Islet of Langerhans (tissue), 1 donor: Measurements from ENCODE around the gene MRPL17.

Source experiments
- FAIRE-seq: peaks from one replicate; lab custom pipeline; 2011; peaks lifted over from hg19 to GRCh38; lab: Jason Lieb, UNC

The MRPL17 gene

DNA sequence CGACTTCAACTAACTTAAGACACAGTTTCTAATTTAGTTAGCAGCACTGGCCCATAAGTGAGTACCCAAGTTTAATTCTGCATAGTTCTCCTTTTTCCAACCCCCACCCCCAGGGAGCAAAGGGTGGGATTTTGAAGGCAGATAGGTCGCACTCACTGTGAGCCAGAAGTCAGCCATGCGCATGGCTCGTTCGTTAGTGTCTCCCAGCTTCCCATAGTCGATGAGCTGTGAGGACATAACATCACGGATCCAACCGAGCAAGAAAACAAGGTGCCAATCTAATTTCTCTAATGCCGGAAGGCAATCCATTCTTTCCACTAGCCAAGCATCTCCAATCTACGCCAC is 577 bp downstream of the MRPL17 start:
- FAIRE-seq, result no peak

- no peak for FAIRE-seq
These were observed 1.2 kb downstream of the MRPL17 start for GRCh38 chr11:6681949-6682348.

GRCh38 chr11:6681505-6681904 is 1.6 kb downstream of the MRPL17 start:
- FAIRE-seq, result no peak

DNA sequence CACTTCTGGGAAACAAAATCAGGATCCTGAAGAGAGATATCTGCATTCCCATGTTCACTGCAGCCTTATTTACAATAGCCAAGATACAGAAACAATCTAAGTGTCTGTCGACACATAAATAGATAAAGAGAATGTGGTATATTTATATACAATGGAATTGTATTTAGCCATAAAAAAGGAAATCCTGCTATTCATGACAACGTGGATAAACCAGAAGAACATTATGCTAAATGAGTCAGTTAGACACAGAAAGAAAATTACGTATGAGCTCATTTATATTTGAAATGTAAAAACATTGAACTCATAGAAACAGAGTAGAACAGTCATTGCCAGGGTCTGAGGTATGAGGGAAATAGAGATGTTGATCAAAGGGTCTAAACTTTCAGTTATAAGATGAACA is 6.1 kb downstream of the MRPL17 start:
- no peak for FAIRE-seq

DNA sequence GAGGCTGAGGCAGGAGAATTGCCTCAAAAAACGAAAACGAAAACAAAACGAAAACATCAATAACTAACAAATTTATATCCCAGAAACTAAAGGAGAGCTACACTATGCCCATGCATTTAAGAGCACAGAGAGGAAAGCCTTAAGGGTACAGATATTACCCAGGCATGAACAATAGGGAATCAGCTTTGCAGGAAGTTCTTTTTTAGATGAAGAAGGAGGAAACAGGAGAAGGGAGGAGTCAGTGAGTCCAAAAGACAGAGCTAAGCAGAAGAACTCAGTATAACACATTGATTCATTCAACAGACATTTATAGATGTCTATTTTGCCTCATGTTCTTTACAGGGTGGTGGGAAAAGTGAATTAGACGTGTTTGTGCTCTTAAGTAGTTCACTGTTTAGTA is 8.3 kb downstream of the MRPL17 start:
- FAIRE-seq, result no peak

DNA sequence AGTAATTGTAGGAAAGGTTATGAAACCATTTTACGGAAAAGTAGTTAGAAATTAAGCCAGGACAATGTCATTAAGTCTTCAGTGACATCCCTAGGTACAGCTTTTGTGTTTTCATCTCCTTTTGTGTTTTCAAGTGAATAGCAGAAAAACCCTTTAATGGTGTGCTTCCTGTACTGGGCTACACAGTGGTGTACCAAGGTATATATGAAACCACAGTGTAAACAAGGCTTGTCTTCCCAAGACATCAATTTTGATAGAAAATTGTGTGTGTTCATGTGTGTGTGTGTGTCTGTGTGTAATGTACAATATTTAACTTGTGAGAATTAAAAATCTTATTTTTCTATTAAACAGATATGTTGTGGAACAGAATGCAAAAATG is 8.9 kb downstream of the MRPL17 start:
- FAIRE-seq, result no peak

- no peak for FAIRE-seq
These were observed 9.5 kb downstream of the MRPL17 start for GRCh38 chr11:6673523-6674218.

DNA sequence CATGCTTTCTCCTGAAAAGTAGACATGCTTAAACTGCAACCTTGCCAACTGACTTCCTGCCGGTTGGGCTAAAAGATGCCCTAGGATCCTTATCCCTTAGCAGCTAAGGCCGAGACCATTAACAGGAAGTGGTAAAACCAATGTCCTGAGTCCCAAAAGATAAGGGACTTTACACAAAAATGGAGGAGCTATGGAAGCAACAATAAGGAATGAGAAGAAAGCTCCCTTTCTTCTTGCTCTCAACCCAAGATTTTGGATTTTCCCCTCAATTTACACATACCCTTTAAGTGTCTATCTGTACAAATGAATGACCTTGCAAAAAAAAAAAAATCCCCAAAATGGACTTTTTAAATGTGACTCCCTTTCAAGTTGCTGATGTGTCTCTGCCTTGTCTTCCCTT is 11.1 kb downstream of the MRPL17 start:
- FAIRE-seq, result no peak

DNA sequence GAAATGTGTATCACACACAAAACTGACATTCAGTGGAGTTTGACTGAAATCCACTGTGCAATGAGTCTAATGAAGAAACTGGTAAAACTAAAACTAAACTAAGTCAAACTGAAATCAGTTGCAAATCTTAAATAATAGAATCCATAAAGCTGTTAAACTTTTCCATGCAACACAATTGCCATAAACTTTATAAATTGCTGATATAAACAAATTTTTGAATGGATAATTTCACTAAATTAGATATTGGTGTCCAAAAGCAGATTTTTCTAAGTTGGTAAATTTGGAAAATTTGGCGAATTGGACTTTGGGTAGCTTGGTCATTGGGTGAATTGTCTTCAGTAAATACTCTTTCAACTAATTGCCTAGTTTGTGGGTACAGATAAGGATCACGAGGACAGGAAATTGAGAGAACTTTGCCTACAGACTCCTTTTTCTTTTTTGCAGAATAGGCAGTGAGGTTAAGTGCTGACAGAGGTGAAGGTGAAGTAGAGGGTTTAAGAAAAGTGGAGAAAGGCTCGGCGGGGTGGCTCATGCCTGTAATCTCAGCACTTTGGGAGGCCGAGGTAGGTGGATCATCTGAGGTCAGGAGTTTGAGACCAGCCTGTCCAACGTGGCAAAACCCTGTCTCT is 12.8 kb downstream of the MRPL17 start:
- no peak for FAIRE-seq

DNA sequence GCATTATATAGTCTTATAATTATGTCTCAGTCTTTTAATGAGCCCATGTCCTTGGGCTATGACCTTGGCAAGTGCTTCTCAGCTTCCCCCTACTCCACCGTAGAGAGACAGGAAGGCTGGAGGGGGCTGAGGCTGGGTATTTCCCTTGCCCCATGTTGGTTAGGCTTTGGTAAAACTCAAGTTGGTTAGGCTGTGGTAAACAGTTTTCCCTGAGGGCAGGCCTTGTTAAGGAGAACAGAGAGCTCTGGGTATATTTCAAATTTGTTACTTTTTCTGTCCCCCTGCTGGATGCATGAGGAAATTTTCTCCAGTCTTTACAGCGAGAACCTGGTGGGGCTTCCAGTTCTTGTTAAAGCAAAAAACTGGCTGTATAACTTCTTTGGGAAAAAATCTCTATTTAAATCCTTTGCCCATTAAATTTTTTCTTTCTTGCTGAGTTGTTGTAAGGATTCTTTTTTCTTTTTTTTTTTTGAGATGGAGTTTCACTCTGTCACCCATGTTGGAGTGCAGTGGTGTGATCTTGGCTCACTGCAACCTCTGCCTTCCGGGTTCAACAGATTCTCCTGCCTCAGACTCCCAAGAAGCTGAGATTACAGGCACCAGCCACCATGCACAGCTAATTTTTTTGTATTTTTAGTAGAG is 15.3 kb downstream of the MRPL17 start:
- FAIRE-seq, result no peak

DNA sequence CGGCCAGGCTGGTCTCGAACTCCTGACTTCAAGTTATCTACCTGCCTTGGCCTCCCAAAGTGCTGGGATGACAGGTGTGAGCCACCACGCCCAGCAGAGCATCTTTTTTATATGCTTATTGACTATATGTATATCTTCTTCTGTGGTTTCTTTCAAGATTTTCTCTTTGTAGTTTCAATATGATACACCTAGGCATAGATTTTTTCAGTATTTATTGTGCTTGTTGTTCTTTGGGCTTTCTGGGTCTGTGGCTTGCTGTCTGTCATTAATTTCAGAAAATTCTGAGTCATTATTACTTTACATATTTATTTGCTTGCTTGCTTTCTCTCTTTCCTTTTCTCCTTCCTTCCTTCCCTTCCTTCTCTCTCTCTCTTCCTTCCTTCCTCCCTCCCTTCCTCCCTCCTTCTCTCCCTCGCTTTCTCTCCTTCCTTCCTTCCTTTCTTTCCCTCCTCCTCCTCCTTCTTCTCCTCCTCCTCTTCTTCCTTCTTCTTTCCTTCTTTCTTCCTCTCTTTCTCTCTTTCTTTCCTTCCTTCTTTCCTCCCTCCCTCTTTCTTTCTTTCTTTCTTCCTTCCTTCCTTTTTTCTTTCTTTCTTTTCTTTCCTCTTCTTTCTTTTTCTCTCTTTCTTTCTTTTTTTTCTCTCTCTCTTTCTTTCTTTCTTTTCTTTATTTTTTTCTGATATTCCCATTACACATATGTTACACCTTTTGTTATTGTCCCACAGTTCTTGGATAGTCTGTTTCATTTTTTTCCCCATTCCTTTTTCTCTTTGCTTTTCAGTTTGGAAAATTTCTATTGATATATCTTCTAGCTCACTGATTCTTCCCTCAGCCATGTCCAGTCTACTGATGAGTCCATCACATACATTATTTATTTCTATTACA is 16.6 kb downstream of the MRPL17 start:
- no peak for FAIRE-seq

GRCh38 chr11:6664551-6664950 is 18.6 kb downstream of the MRPL17 start:
- no peak for FAIRE-seq

DNA sequence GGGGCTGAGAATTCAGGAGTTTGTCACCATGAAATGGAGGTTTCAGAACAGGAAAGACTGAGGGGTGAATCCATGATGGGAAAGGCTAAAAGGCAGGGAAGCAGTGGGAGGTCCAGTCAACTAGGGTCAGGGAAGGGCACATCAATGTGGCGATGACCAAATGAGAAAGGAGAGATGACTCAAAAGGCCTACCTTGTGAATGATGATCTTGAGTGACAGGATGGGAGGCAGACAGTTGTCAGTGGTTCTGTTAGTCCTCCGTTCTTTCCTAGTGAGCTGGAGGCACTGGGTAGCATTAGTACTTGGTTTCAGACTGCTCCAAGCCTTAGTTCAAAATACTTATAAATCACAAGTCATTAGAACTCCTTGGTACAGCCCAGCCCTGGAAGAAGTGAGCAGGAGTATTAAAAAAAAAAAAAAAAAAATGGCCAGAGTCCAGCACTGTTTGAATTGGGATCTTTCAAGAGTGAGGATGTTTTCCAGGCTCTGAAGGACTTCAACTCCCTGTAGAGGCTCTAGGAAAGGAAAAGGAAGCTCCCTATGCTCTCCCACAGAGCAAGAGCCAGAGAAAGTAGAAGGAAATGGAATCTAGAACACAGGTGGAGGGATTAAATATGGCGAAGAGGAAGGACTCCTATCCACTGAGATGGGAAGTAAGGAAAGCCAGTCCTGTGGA is 19.2 kb downstream of the MRPL17 start:
- no peak for FAIRE-seq

DNA sequence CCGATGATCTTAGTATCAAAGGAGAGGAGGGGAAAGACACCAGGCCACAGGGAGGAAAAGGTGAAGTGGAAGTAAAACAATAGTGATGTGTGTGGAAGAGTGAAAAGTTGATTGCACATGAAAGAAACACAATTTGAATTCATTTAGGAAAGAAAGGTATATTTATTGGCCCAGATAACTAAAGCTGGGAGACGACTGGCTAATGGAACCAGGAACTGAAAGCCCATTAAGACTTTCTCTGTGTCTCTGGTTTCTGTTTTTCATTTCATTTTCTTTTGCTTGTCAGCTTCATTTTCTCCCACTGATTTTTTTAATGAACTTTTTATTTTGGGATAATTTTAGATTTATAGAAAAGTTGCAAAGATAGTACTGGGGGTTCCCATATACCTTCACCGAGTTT is 22.4 kb downstream of the MRPL17 start:
- FAIRE-seq, result no peak

GRCh38 chr11:6658647-6659046 is 24.5 kb downstream of the MRPL17 start:
- FAIRE-seq, result no peak

GRCh38 chr11:6657346-6657745 is 25.8 kb downstream of the MRPL17 start:
- no peak for FAIRE-seq

DNA sequence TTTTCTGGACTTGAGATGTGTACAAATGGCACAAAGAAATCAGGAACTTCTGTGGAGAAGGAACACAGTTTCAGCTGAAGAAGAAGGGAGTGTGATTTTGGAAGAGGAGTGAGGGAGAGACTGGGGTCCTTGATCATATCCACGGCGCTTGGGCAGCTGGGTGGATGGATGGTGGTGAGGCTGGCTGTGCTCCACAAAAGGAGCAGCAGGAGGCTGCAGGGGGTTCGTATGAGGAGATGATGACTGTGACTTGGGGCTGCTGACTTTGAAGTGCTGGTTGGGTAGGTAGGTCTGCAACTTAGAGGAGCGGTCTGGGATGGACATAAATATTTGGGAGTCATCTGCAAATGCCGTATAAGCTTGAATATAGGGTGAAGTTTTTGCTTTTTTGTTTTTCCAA is 26.2 kb downstream of the MRPL17 start:
- FAIRE-seq, result no peak

DNA sequence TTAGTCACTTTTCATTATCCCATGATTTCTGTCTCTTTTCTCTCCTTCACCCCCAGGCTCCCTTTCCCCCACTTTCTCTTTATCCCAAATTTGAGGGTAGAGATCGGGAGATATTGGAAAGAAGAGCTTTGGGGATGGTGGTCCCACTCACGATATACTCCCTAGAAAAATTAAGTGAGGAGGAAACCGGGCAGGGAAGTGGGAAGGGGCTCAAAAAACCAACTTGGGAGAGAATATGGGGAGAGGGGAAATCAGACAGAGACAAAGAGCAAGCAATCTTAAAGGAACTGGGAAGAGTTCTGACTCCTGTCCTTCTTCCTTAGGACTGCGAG is 26.6 kb downstream of the MRPL17 start:
- FAIRE-seq, result no peak

- FAIRE-seq, result no peak
These were observed 27.2 kb downstream of the MRPL17 start, which contains the start of gene DCHS1 for GRCh38 chr11:6655790-6656583. DCHS1 (minus strand) TSS chr11:6655809; CDS start chr11:6641613, 14,196 bp downstream.

- FAIRE-seq, result no peak
These were observed 27.9 kb downstream of the MRPL17 start for GRCh38 chr11:6655020-6655789.
